A673 (cell line): ENCODE data around the gene AMBRA1. TPM values are rescaled to one million over a fixed set of nuclear protein-coding genes. Genes with fewer than 3 reads are reported as not detected.

ENCODE experiments used
- BruUV-seq: library from RNA; stranded (reverse); fragments of 400-500 nt; replicated peaks from 2 replicates; lab custom pipeline; 2021; lab: Mats Ljungman, UMichigan
- CTCF ChIA-PET: fragments of 300-600 bp; sonication (Branson Sonifier 250); formaldehyde crosslinking; loops from one replicate; lab custom pipeline; 2022; ENCODE audit warnings: antibody characterized with exemption; lab: Charles Lee
- POLR2A ChIA-PET: fragments of 300-600 bp; sonication (Branson Sonifier 250); formaldehyde crosslinking; loops from one replicate; lab custom pipeline; 2022; ENCODE audit warnings: antibody characterized with exemption; ENCODE audit not compliant: low non-redundant PET; lab: Charles Lee
- DNase-seq: peaks from one replicate; pipeline ENCODE4 v3.0.0-alpha.2; 2015; ENCODE audit warnings: low spot score
- H3K27ac ChIP-seq: fragments of 200-600 bp; sonication (generic); 2 replicates; pipeline ENCODE4 v1.5.1; 2016; ENCODE audit warnings: mixed run types, low read depth, mild to moderate bottlenecking, mixed read lengths, antibody characterized with exemption, low read length; ENCODE audit not compliant: poor library complexity, severe bottlenecking
- H3K27me3 ChIP-seq: fragments of 200-600 bp; sonication (generic); replicated peaks from 2 replicates; pipeline ENCODE4 v1.6.1; 2017; ENCODE audit warnings: mixed run types, low read depth, mild to moderate bottlenecking, mixed read lengths, antibody characterized with exemption, low read length; ENCODE audit not compliant: insufficient read depth, poor library complexity
- H3K36me3 ChIP-seq: fragments of 200-600 bp; sonication (generic); 2 replicates; pipeline ENCODE4 v1.6.1; 2016; ENCODE audit warnings: mixed run types, mild to moderate bottlenecking, mixed read lengths, antibody characterized with exemption, low read length; ENCODE audit not compliant: insufficient read depth, poor library complexity, severe bottlenecking
- H3K4me1 ChIP-seq: fragments of 200-600 bp; sonication (generic); 2 replicates; pipeline ENCODE4 v1.6.1; 2017; ENCODE audit warnings: mixed run types, mild to moderate bottlenecking, mixed read lengths, antibody characterized with exemption, low read length; ENCODE audit not compliant: insufficient read depth, poor library complexity, severe bottlenecking
- H3K4me3 ChIP-seq: fragments of 200-600 bp; sonication (generic); 2 replicates; pipeline ENCODE4 v1.5.1; 2016; ENCODE audit warnings: low read depth, mixed run types, mild to moderate bottlenecking, mixed read lengths, low read length; ENCODE audit not compliant: poor library complexity, severe bottlenecking
- H3K9me3 ChIP-seq: fragments of 200-600 bp; sonication (generic); 2 replicates; pipeline ENCODE4 v1.6.1; 2016; ENCODE audit warnings: mixed run types, low read depth, mild to moderate bottlenecking, mixed read lengths, antibody characterized with exemption, low read length; ENCODE audit not compliant: poor library complexity, severe bottlenecking
- EZH2 ChIP-seq: fragments of 200-600 bp; sonication (generic); IDR thresholded peaks from 2 replicates; pipeline ENCODE4 v1.6.1; 2017; ENCODE audit warnings: borderline replicate concordance, low read depth, mild to moderate bottlenecking, mixed read lengths, antibody characterized with exemption, low read length; ENCODE audit not compliant: poor library complexity, severe bottlenecking
- intact Hi-C: fragments of 100-400 bp; cut with micrococcal nuclease; formaldehyde crosslinking; loops from one replicate; pipeline ENCODE4 v1.10.0; 2022; ENCODE audit not compliant: unreplicated experiment
- total RNA-seq: library from RNA; stranded (reverse); gene quantifications from 2 replicates; pipeline ENCODE4 v1.2.3, GENCODE V29; 2021
- TF ChIP-seq, protein P1 (sequence below): fragments of 300-800, 200-600 bp; sonication (generic); conservative IDR thresholded peaks from 2 replicates; pipeline ENCODE4 v1.5.1; 2017; ENCODE audit warnings: low read depth, mild to moderate bottlenecking, antibody characterized with exemption, low read length, moderate library complexity, mixed read lengths

The AMBRA1 gene
- total RNA-seq, 1 experiment from 2014 or later: 78.1 TPM

DNA sequence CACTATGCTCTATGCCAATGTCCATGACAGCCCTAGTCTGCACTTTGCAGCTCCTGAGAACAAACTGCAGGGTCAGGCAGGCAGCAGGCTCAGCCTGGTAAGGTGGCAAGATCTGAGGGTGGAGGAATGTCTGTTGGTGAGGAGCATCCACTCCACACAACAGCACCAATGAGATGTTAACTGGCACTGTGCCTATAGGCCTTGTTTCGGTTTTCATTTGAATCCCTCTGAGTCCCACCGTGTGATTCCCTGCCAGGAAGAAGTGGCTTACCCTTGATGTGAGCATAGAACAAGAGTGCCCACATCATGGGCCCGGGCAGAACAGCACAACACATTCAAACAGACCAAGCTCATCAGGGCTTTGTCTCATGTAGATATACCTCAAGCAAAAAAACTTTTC lies 158.1 kb downstream of the AMBRA1 start:
- Histone ChIP-seq H3K36me3 (peaks cover 15% of the 10 kb centered on the region), H3K4me1 (peaks cover 12% of the 10 kb centered on the region), H3K27ac (no peak overlapping the region), H3K9me3 (no peaks in the 10 kb centered on the region), H3K27me3 (no peaks in the 10 kb centered on the region), H3K4me3 (no peak overlapping the region)
- BruUV-seq: no TSS peak
- POLR2A ChIA-PET: no interaction called here
- CTCF ChIA-PET: interaction anchor here (0.6 kb wide), 1 partner anchor 12 kb away, joined by 4 read pairs; no protein-coding TSS in a partner anchor
- DNase-seq: no peak
- intact Hi-C loops: no loop called here
- no peak for TF ChIP-seq EZH2
- TF ChIP-seq, protein P1, sequence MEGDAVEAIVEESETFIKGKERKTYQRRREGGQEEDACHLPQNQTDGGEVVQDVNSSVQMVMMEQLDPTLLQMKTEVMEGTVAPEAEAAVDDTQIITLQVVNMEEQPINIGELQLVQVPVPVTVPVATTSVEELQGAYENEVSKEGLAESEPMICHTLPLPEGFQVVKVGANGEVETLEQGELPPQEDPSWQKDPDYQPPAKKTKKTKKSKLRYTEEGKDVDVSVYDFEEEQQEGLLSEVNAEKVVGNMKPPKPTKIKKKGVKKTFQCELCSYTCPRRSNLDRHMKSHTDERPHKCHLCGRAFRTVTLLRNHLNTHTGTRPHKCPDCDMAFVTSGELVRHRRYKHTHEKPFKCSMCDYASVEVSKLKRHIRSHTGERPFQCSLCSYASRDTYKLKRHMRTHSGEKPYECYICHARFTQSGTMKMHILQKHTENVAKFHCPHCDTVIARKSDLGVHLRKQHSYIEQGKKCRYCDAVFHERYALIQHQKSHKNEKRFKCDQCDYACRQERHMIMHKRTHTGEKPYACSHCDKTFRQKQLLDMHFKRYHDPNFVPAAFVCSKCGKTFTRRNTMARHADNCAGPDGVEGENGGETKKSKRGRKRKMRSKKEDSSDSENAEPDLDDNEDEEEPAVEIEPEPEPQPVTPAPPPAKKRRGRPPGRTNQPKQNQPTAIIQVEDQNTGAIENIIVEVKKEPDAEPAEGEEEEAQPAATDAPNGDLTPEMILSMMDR: no peak

DNA sequence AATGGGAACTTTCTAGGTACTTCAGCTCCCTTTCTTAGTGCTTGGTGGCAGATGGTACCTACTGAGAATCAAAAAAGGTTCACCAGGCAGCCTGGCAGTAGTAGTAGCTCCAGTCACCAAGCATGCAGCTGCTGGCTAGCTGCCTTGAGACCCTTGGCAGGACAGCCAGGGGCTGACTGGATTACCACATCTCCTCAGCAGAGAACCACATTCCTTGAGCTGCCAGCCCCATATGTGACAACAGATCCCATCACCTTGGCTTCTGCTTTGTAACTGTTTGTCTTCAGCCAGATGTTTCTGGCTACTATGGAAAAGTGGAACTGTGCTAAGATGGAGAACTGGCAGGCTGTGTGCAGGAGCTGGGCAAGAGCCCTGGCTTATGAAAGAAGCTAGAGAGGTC lies 162.6 kb downstream of the AMBRA1 start:
- peaks cover 21% of the 10 kb centered on the region for H3K4me1 ChIP-seq
- no peak for DNase-seq
- ChIA-PET POLR2A (no interaction called here), CTCF (interaction anchor here (0.6 kb wide), 1 partner anchor 43 kb away, joined by 4 read pairs; no protein-coding TSS in a partner anchor)
- no peaks in the 10 kb centered on the region for H3K9me3 ChIP-seq
- TF ChIP-seq, protein P1: no peak
- H3K36me3 ChIP-seq: peaks cover 15% of the 10 kb centered on the region
- H3K27ac ChIP-seq: no peak overlapping the region
- no TSS peak for BruUV-seq
- intact Hi-C loops: no loop called here
- no peaks in the 10 kb centered on the region for H3K27me3 ChIP-seq
- H3K4me3 ChIP-seq: no peak overlapping the region

- CTCF ChIA-PET: interaction anchor here (1.2 kb wide), 1 partner anchor 17 kb away, joined by 3 read pairs; no protein-coding TSS in a partner anchor
Observed at GRCh38 chr11:46429717-46430116, 164.1 kb downstream of the AMBRA1 start.

More at GRCh38 chr11:46429717-46430116, 164.1 kb downstream of the AMBRA1 start:
- TF ChIP-seq, protein P1: no peak
- no peak for TF ChIP-seq EZH2
- Histone ChIP-seq H3K27ac (peak overlapping the region; percentile 8), H3K36me3 (peaks cover 13% of the 10 kb centered on the region), H3K9me3 (no peaks in the 10 kb centered on the region), H3K4me1 (peaks cover 24% of the 10 kb centered on the region), H3K27me3 (no peaks in the 10 kb centered on the region), H3K4me3 (no peak overlapping the region)
- POLR2A ChIA-PET: no interaction called here
- no peak for DNase-seq
- intact Hi-C loops: no loop called here
- BruUV-seq: no TSS peak
